GM23338 (cell line): ENCODE results near the gene CRADD. TPM values are rescaled to one million over a fixed set of nuclear protein-coding genes. Genes with fewer than 3 reads are reported as not detected.

ENCODE experiments used
- ATAC-seq: fragments of 200-7000 bp; cut with Tn5 transposase; 3 replicates; pipeline ENCODE4 v1.9.1; 2020
- DNase-seq: peaks from one replicate; pipeline ENCODE4 v3.0.0-alpha.2; 2015; ENCODE audit warnings: low spot score
- H2AFZ ChIP-seq: fragments of 200-600 bp; sonication (generic); 2 replicates; pipeline ENCODE4 v1.8.0; 2016; ENCODE audit warnings: antibody characterized with exemption, mild to moderate bottlenecking, moderate library complexity
- H3F3A ChIP-seq: fragments of 200-600 bp; sonication (generic); replicated peaks from 2 replicates; pipeline ENCODE4 v1.8.0; 2017; ENCODE audit warnings: antibody characterized with exemption, mixed run types, low read depth
- H3K27ac ChIP-seq: fragments of 200-600 bp; sonication (generic); 2 replicates; pipeline ENCODE4 v1.6.1; 2016; ENCODE audit warnings: low read depth
- H3K27me3 ChIP-seq: fragments of 200-600 bp; sonication (generic); 2 replicates; pipeline ENCODE4 v1.8.0; 2016; ENCODE audit warnings: mild to moderate bottlenecking, mixed run types, moderate library complexity; ENCODE audit not compliant: insufficient read depth
- H3K36me3 ChIP-seq: fragments of 200-600 bp; sonication (generic); 2 replicates; pipeline ENCODE4 v1.8.0; 2016; ENCODE audit warnings: mild to moderate bottlenecking; ENCODE audit not compliant: insufficient read depth
- H3K4me1 ChIP-seq: fragments of 200-600 bp; sonication (generic); 2 replicates; pipeline ENCODE4 v1.8.0; 2016; ENCODE audit warnings: mild to moderate bottlenecking, moderate library complexity; ENCODE audit not compliant: insufficient read depth
- H3K4me2 ChIP-seq: fragments of 200-600 bp; sonication (generic); 2 replicates; pipeline ENCODE4 v1.7.1; 2017; ENCODE audit warnings: mixed run types
- H3K4me3 ChIP-seq: fragments of 200-600 bp; sonication (generic); 2 replicates; pipeline ENCODE4 v1.6.1; 2016; ENCODE audit warnings: mixed run types
- H3K79me2 ChIP-seq: fragments of 200-600 bp; sonication (generic); replicated peaks from 2 replicates; pipeline ENCODE4 v1.8.0; 2017; ENCODE audit warnings: mild to moderate bottlenecking; ENCODE audit not compliant: insufficient read depth
- H3K9me2 ChIP-seq: fragments of 200-600 bp; sonication (generic); 2 replicates; pipeline ENCODE4 v1.8.0; 2017; ENCODE audit not compliant: insufficient read depth
- H4K20me1 ChIP-seq: fragments of 200-600 bp; sonication (generic); replicated peaks from 2 replicates; pipeline ENCODE4 v1.8.0; 2017; ENCODE audit warnings: mild to moderate bottlenecking; ENCODE audit not compliant: insufficient read depth
- H3K27ac Mint-ChIP-seq: 2 replicates; pipeline ENCODE4 v1.8.0; 2020; ENCODE audit warnings: inconsistent platforms, mild to moderate bottlenecking, moderate library complexity, mixed read lengths
- H3K27me3 Mint-ChIP-seq: 3 replicates; pipeline ENCODE4 v1.8.0; 2022; ENCODE audit warnings: low read depth, mild to moderate bottlenecking, moderate library complexity, mixed read lengths, inconsistent platforms; ENCODE audit not compliant: insufficient read depth, poor library complexity
- H3K36me3 Mint-ChIP-seq: 3 replicates; pipeline ENCODE4 v1.8.0; 2021; ENCODE audit warnings: low read depth, mild to moderate bottlenecking, inconsistent platforms, moderate library complexity, mixed read lengths
- H3K4me1 Mint-ChIP-seq: 3 replicates; pipeline ENCODE4 v1.8.0; 2020; ENCODE audit warnings: mild to moderate bottlenecking, inconsistent platforms, mixed read lengths
- H3K4me3 Mint-ChIP-seq: 3 replicates; pipeline ENCODE4 v1.8.0; 2021; ENCODE audit warnings: moderate library complexity, mild to moderate bottlenecking, inconsistent platforms, mixed read lengths
- H3K9me3 Mint-ChIP-seq: 3 replicates; pipeline ENCODE4 v1.8.0; 2020; ENCODE audit warnings: moderate library complexity, mild to moderate bottlenecking, inconsistent platforms, mixed read lengths
- CREB1 ChIP-seq: fragments of 250-450 bp; sonication (Bioruptor Pico); IDR thresholded peaks from 2 replicates; pipeline ENCODE4 v1.5.0; 2020; ENCODE audit warnings: low read depth, mild to moderate bottlenecking, moderate library complexity
- CTCF ChIP-seq, 2 experiments: fragments of 200-600 bp in 1 of 2; sonication (generic) in 1 of 2; conservative IDR thresholded peaks; 2 replicates each; pipeline versions ENCODE4 v1.5.1 to v1.6.1; 2016 to 2017; ENCODE audit warnings: antibody characterized with exemption in 2 of 2, low read depth in 2 of 2, mild to moderate bottlenecking in 2 of 2, moderate library complexity in 1 of 2
- EZH2 ChIP-seq: fragments of 200-600 bp; sonication (generic); IDR thresholded peaks from one replicate; pipeline ENCODE4 v1.8.0; 2017; ENCODE audit warnings: antibody characterized with exemption, mild to moderate bottlenecking, low read depth; ENCODE audit not compliant: unreplicated experiment
- JUNB ChIP-seq: IDR thresholded peaks from one replicate; pipeline ENCODE4 v1.6.1; 2016; ENCODE audit warnings: antibody characterized with exemption; ENCODE audit not compliant: unreplicated experiment
- POLR2AphosphoS5 ChIP-seq: IDR thresholded peaks from 2 replicates; pipeline ENCODE4 v1.6.1; 2016; ENCODE audit warnings: antibody characterized with exemption, low read depth
- STAT1 ChIP-seq: IDR thresholded peaks from one replicate; pipeline ENCODE4 v1.6.1; 2016; ENCODE audit warnings: antibody characterized with exemption; ENCODE audit not compliant: unreplicated experiment
- polyA plus RNA-seq: library from polyadenylated mRNA; unstranded; fragments of >200 nt; fragmentation: Nextera tagmentation; extraction: Ambion mirVana; gene quantifications from 2 replicates; pipeline ENCODE4 v1.2.1, GENCODE V29; 2016
- total RNA-seq: library from RNA; depleted of rRNA; stranded (reverse); fragments of >200 nt; shearing (Covaris generic); gene quantifications from 2 replicates; pipeline ENCODE4 v1.2.3, GENCODE V29; 2014
- TF ChIP-seq, protein P1 (sequence below): fragments of 250-450 bp; sonication (Bioruptor Pico); IDR thresholded peaks from 2 replicates; pipeline ENCODE4 v1.5.0; 2020; ENCODE audit warnings: mild to moderate bottlenecking, moderate library complexity

The CRADD gene
- total and polyA plus RNA-seq, 2 experiments from 2014 or later = 6.3 to 27.9 TPM

DNA sequence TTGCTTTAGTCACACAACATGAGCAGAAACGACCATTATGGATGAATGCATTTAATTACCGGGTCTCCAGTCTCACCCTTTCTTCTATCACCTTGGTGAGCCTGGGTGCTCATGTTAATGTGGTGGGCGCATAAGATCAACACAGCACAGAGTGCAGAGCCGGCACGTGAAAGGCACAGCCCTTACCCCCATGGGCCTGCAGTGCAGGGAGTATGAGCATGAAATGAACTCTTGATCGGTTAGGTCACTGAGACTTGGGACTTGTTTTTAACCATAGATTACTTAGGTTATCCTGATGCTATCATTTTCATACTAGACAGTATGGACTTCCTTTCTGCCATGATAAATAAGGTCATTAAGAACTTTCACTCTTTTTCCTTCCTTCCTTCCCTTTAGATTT is 156.8 kb downstream of the CRADD start (continued):
- TF ChIP-seq, protein P1, sequence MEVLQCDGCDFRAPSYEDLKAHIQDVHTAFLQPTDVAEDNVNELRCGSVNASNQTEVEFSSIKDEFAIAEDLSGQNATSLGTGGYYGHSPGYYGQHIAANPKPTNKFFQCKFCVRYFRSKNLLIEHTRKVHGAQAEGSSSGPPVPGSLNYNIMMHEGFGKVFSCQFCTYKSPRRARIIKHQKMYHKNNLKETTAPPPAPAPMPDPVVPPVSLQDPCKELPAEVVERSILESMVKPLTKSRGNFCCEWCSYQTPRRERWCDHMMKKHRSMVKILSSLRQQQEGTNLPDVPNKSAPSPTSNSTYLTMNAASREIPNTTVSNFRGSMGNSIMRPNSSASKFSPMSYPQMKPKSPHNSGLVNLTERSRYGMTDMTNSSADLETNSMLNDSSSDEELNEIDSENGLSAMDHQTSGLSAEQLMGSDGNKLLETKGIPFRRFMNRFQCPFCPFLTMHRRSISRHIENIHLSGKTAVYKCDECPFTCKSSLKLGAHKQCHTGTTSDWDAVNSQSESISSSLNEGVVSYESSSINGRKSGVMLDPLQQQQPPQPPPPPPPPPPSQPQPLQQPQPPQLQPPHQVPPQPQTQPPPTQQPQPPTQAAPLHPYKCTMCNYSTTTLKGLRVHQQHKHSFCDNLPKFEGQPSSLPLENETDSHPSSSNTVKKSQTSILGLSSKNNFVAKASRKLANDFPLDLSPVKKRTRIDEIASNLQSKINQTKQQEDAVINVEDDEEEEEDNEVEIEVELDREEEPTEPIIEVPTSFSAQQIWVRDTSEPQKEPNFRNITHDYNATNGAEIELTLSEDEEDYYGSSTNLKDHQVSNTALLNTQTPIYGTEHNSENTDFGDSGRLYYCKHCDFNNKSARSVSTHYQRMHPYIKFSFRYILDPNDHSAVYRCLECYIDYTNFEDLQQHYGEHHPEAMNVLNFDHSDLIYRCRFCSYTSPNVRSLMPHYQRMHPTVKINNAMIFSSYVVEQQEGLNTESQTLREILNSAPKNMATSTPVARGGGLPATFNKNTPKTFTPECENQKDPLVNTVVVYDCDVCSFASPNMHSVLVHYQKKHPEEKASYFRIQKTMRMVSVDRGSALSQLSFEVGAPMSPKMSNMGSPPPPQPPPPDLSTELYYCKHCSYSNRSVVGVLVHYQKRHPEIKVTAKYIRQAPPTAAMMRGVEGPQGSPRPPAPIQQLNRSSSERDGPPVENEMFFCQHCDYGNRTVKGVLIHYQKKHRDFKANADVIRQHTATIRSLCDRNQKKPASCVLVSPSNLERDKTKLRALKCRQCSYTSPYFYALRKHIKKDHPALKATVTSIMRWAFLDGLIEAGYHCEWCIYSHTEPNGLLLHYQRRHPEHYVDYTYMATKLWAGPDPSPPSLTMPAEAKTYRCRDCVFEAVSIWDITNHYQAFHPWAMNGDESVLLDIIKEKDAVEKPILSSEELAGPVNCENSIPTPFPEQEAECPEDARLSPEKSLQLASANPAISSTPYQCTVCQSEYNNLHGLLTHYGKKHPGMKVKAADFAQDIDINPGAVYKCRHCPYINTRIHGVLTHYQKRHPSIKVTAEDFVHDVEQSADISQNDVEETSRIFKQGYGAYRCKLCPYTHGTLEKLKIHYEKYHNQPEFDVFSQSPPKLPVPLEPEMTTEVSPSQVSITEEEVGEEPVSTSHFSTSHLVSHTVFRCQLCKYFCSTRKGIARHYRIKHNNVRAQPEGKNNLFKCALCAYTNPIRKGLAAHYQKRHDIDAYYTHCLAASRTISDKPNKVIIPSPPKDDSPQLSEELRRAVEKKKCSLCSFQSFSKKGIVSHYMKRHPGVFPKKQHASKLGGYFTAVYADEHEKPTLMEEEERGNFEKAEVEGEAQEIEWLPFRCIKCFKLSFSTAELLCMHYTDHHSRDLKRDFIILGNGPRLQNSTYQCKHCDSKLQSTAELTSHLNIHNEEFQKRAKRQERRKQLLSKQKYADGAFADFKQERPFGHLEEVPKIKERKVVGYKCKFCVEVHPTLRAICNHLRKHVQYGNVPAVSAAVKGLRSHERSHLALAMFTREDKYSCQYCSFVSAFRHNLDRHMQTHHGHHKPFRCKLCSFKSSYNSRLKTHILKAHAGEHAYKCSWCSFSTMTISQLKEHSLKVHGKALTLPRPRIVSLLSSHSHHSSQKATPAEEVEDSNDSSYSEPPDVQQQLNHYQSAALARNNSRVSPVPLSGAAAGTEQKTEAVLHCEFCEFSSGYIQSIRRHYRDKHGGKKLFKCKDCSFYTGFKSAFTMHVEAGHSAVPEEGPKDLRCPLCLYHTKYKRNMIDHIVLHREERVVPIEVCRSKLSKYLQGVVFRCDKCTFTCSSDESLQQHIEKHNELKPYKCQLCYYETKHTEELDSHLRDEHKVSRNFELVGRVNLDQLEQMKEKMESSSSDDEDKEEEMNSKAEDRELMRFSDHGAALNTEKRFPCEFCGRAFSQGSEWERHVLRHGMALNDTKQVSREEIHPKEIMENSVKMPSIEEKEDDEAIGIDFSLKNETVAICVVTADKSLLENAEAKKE (CRISPR knock-in tag) = no peak
- TF ChIP-seq CTCF (conservative IDR thresholded peaks at IDR 0.05; ENCODE audit: low read depth in 2 of 2) = no peak
- no peak for TF ChIP-seq JUNB

- Histone ChIP-seq H2AFZ (no peak overlapping the region), H3F3A (no peaks in the 10 kb centered on the region), H3K27ac (no peak overlapping the region), H4K20me1 (no peaks in the 10 kb centered on the region), H3K4me2 (no peak overlapping the region), H3K36me3 (no peaks in the 10 kb centered on the region), H3K27me3 (no peaks in the 10 kb centered on the region), H3K79me2 (no peaks in the 10 kb centered on the region), H3K4me1 (0 out of 2 replicates have a peak, but pooled peaks cover 5% of the 10 kb centered on the region), H3K4me3 (no peak overlapping the region), H3K9me2 (no peaks in the 10 kb centered on the region)
- peaks cover 2% of the 10 kb centered on the region for H3K27me3 Mint-ChIP-seq
- H3K4me1 Mint-ChIP-seq = peaks cover 10% of the 10 kb centered on the region; the same call in 2 of the 3 replicates
- peak overlapping the region; percentile 60 for H3K27ac Mint-ChIP-seq
- H3K4me3 Mint-ChIP-seq = no peak overlapping the region
- DNase-seq = no peak
- no peak for ATAC-seq
- no peaks in the 10 kb centered on the region for H3K36me3 Mint-ChIP-seq
- H3K9me3 Mint-ChIP-seq = no peaks in the 10 kb centered on the region
- TF ChIP-seq, protein P1 (CRISPR knock-in tag) = no peak
- TF ChIP-seq CREB1 (CRISPR knock-in tag) (no peak), STAT1 (no peak), POLR2AphosphoS5 (no peak), EZH2 (no peak)
Measured at GRCh38 chr12:93836620-93837260, 159.6 kb downstream of the CRADD start.
